Activated CD8-positive, alpha-beta T cell treated with anti-CD3 and anti-CD28 coated beads for 36 hours (primary cell): ENCODE data around the gene MRPL10. TPM values are rescaled to one million over a fixed set of nuclear protein-coding genes. Genes with fewer than 3 reads are reported as not detected.
"Not testable (repeated sequence)": the region's sequence is repeated elsewhere in the genome, so short reads cannot be mapped to it uniquely, and the experiment has no call there.

Source experiments
- ATAC-seq: fragments of 200-7000 bp; cut with Tn5 transposase; one replicate; pipeline ENCODE4 v1.10.0; 2021; ENCODE audit warnings: mild to moderate bottlenecking, moderate library complexity
- CTCF ChIA-PET: fragments of 350-600 bp; sonication (Branson Sonifier 250); formaldehyde crosslinking; loops from one replicate; lab custom pipeline; 2021; ENCODE audit warnings: antibody characterized with exemption; lab: Charles Lee
- POLR2A ChIA-PET: fragments of 350-600 bp; sonication (Branson Sonifier 250); formaldehyde crosslinking; loops from one replicate; lab custom pipeline; 2021; ENCODE audit warnings: antibody characterized with exemption; lab: Charles Lee
- DNase-seq: peaks from one replicate; pipeline ENCODE4 v3.0.0-alpha.2; 2020
- H3K27ac Mint-ChIP-seq: one replicate; pipeline ENCODE4 v1.8.0; 2021; ENCODE audit warnings: mild to moderate bottlenecking, mixed read lengths
- H3K27me3 Mint-ChIP-seq: one replicate; pipeline ENCODE4 v1.8.0; 2021; ENCODE audit warnings: mixed read lengths
- H3K36me3 Mint-ChIP-seq: one replicate; pipeline ENCODE4 v1.8.0; 2021; ENCODE audit warnings: low read depth, mixed read lengths
- H3K4me1 Mint-ChIP-seq: one replicate; pipeline ENCODE4 v1.8.0; 2021; ENCODE audit warnings: low read depth, mixed read lengths
- H3K4me3 Mint-ChIP-seq: one replicate; pipeline ENCODE4 v1.8.0; 2021; ENCODE audit warnings: mild to moderate bottlenecking, moderate library complexity, mixed read lengths
- H3K9me3 Mint-ChIP-seq: one replicate; pipeline ENCODE4 v1.8.0; 2021; ENCODE audit warnings: mixed read lengths
- CTCF ChIP-seq: fragments of 200-600 bp; IDR thresholded peaks from one replicate; pipeline ENCODE4 v1.8.0; 2022; ENCODE audit warnings: antibody characterized with exemption, mild to moderate bottlenecking
- intact Hi-C: fragments of 100-400 bp; cut with micrococcal nuclease; formaldehyde crosslinking; loops from one replicate; pipeline ENCODE4 v1.10.0; 2022
- total RNA-seq, 2 experiments: library from RNA; stranded (reverse); gene quantifications; one replicate each; pipeline ENCODE4 v1.2.3, GENCODE V29; 2021

The MRPL10 gene
- total RNA-seq, 2 experiments from 2014 or later: 66.5 to 67.0 TPM

GRCh38 chr17:47778184-47778635 is 53.1 kb downstream of the MRPL10 start:
- CTCF ChIA-PET: interaction anchor here (0.8 kb wide), 1 partner anchor 23 kb away, joined by 3 read pairs; no protein-coding TSS in a partner anchor
- no peak for DNase-seq
- intact Hi-C loops: no loop called here
- Mint-ChIP-seq H3K27me3 (peaks cover 45% of the 10 kb centered on the region), H3K36me3 (no peaks in the 10 kb centered on the region), H3K27ac (no peak overlapping the region), H3K9me3 (no peaks in the 10 kb centered on the region), H3K4me3 (no peak overlapping the region), H3K4me1 (no peaks in the 10 kb centered on the region)
- no peak for TF ChIP-seq CTCF
- no peak for ATAC-seq
- POLR2A ChIA-PET: interaction anchor here (0.6 kb wide), 1 partner anchor 165 kb away, joined by 4 read pairs; no protein-coding TSS in a partner anchor

DNA sequence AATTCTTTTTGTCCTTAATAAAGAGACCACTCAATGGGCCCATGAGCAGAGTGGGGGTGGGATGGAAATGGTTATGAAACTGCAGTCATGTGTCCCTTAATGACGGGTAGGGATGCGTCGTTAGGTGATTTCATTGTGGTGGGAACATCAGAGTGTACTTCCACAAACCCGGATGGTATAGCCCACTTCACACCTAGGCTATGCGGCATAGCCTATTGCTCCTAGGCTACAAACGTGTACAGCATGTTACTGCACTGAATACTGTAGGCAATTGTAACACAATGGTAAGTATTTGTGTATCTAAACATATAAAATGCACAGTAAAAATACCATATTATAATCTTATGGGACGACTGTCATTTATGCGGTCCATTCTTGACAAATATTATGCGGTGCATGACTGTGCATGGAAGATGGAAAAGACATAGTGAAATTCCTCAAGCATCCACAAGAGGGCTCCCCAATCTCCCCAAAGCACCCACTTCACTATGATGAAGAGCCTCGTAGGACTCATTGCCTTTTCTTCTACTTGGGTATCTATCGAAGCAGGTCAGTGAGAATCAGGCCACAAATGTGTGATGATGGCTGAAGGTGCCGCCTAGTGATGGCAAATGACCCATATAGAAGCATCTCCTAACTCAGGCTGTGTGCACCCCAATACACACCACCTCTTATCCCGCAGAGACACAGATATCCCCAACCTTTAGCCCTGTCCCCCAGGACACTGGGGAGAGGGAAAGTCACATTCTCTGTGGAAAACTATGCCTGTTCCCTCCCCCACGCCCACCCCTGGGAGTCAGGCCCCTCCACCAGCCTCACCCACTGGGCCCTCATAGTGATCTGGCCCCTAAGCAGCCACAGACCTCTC is 54.8 kb downstream of the MRPL10 start:
- peaks cover 39% of the 10 kb centered on the region for H3K27me3 Mint-ChIP-seq
- no peak overlapping the region for H3K4me3 Mint-ChIP-seq
- no peaks in the 10 kb centered on the region for H3K36me3 Mint-ChIP-seq
- H3K9me3 Mint-ChIP-seq: no peaks in the 10 kb centered on the region
- ATAC-seq (peak; percentile 98), DNase-seq (peak; percentile 47)
- no peak overlapping the region for H3K27ac Mint-ChIP-seq
- CTCF ChIA-PET: interaction anchor here (0.7 kb wide), 2 partner anchors 77 to 113 kb away, joined by 3 read pairs; no protein-coding TSS in a partner anchor
- peak; percentile 89 for TF ChIP-seq CTCF
- no peaks in the 10 kb centered on the region for H3K4me1 Mint-ChIP-seq
- POLR2A ChIA-PET: no interaction called here
- intact Hi-C loops: loop anchor here (1.0 kb wide), 1 partner anchor 26 kb away; no protein-coding TSS in a partner anchor

- no peak overlapping the region for H3K4me3 Mint-ChIP-seq
- DNase-seq (no peak), ATAC-seq (no peak)
- peaks cover 4% of the 10 kb centered on the region for H3K9me3 Mint-ChIP-seq
- POLR2A ChIA-PET: no interaction called here
- CTCF ChIA-PET: interaction anchor here (0.8 to 1.6 kb wide), 2 partner anchors 9 to 43 kb away, joined by 3 to 4 read pairs; no protein-coding TSS in a partner anchor
- H3K4me1 Mint-ChIP-seq: no peaks in the 10 kb centered on the region
- TF ChIP-seq CTCF: no peak
- no peaks in the 10 kb centered on the region for H3K36me3 Mint-ChIP-seq
- H3K27ac Mint-ChIP-seq: no peak overlapping the region
- H3K27me3 Mint-ChIP-seq: peaks cover 39% of the 10 kb centered on the region
- intact Hi-C loops: no loop called here
These were observed 56.3 kb downstream of the MRPL10 start for GRCh38 chr17:47774987-47775580.

DNA sequence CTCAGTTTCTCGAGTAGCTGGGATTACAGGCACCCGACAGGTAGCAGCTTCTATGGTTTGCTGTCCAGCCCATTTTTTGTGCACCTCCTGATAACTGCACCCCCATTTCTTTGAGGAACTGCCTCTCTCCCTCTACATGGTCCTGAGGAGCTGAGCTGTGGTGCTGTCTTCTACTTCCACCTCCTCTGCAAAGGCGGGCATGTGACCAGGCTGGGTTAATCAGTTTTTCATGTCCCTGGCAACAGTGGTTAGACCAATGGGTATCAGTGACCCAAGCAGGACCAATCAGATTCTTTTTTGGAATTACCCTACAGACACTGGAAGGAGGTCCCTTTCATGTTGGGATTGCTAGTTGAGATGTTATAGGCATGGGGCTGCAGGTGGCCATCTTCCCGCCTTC is 57.0 kb downstream of the MRPL10 start:
- Mint-ChIP-seq H3K9me3 (peaks cover 4% of the 10 kb centered on the region), H3K27ac (no peak overlapping the region), H3K27me3 (peaks cover 36% of the 10 kb centered on the region), H3K4me1 (no peaks in the 10 kb centered on the region), H3K4me3 (no peak overlapping the region), H3K36me3 (no peaks in the 10 kb centered on the region)
- ChIA-PET POLR2A (no interaction called here), CTCF (interaction anchor here (1.0 to 1.6 kb wide), 5 partner anchors 10 to 110 kb away, joined by 3 to 4 read pairs (median 4); partner anchors contain the start of gene TBX21)
- no peak for ATAC-seq
- no peak for TF ChIP-seq CTCF
- no peak for DNase-seq
- intact Hi-C loops: no loop called here

DNA sequence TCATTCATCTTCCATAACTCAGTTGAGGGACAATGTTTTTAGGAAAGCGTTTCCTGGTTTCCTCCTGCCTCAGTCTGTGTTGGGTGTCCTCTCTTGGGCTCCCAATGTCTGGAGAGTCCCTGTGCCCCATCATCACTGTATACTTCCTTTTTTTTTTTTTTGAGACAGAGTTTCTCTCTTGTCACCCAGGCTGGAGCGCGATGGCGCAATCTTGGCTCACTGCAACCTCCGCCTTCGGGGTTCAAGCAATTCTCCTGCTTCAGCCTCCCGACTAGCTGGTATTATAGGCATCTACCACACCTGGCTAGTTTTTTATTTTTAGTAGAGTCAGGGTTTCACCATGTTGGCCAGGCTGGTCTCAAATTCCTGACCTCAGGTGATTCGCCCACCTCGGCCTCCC is 57.7 kb downstream of the MRPL10 start:
- H3K4me1 Mint-ChIP-seq, ATAC-seq, H3K4me3 Mint-ChIP-seq, H3K27ac Mint-ChIP-seq, intact Hi-C loops, H3K9me3 Mint-ChIP-seq, H3K36me3 Mint-ChIP-seq, POLR2A ChIA-PET, DNase-seq: not testable (repeated sequence)
- CTCF ChIA-PET: interaction anchor here (1.0 to 1.6 kb wide), 5 partner anchors 11 to 109 kb away, joined by 3 to 4 read pairs (median 4); partner anchors contain the start of gene TBX21
- H3K27me3 Mint-ChIP-seq: peaks cover 36% of the 10 kb centered on the region

Other genes with a start within 250 kb of the MRPL10 start
- 100 to 1,000 TPM; 589 to 605 TPM for gene KPNB1, start 181.6 kb downstream of the MRPL10 start, total RNA-seq
- gene TBKBP1, start 137.4 kb downstream of the MRPL10 start, total RNA-seq: 10 to 100 TPM; 12.4 to 13.6 TPM
- 10 to 100 TPM; 53.0 to 56.9 TPM for gene TBX21, start 98.3 kb downstream of the MRPL10 start, total RNA-seq
- gene OSBPL7, start 9.7 kb downstream of the MRPL10 start, total RNA-seq: 10 to 100 TPM; 18.0 to 19.8 TPM
- gene LRRC46, start 129 bp upstream of the MRPL10 start, total RNA-seq: under 1 TPM; 0.38 to 0.67 TPM
- 10 to 100 TPM; 21.0 to 23.8 TPM for gene SCRN2, start 9.7 kb upstream of the MRPL10 start, total RNA-seq
- gene SP6, start 19.6 kb upstream of the MRPL10 start, total RNA-seq: under 1 TPM; 0.13 to 0.18 TPM
- gene SP2, start 64.7 kb upstream of the MRPL10 start, total RNA-seq: 10 to 100 TPM; 11.5 to 13.2 TPM
- gene PNPO, start 110.0 kb upstream of the MRPL10 start, total RNA-seq: 10 to 100 TPM; 41.0 to 42.7 TPM
- not detected for gene PRR15L, start 126.3 kb upstream of the MRPL10 start, total RNA-seq
- gene CDK5RAP3, start 139.6 kb upstream of the MRPL10 start, total RNA-seq: 100 to 1,000 TPM; 161 to 171 TPM
- 1 to 10 TPM; 4.3 to 4.6 TPM for gene COPZ2, start 206.3 kb upstream of the MRPL10 start, total RNA-seq
- 10 to 100 TPM; 88.3 to 90.3 TPM for gene NFE2L1, start 216.8 kb upstream of the MRPL10 start, total RNA-seq